Measurements from ENCODE around the gene COL2A1. TPM values are rescaled to one million over a fixed set of nuclear protein-coding genes. Genes with fewer than 3 reads are reported as not detected.

Gene COL2A1
- total RNA-seq, 1 donor from 2014 or later, result 1.9 TPM

GRCh38 chr12:48013287-48013686, 9.0 kb upstream of the COL2A1 start:
- Mint-ChIP-seq H3K4me1 (ENCODE audit: unreplicated experiment) (peaks cover 2% of the 10 kb centered on the region), H3K27me3 (ENCODE audit: unreplicated experiment) (peaks cover 17% of the 10 kb centered on the region), H3K27ac (ENCODE audit: unreplicated experiment) (no peak overlapping the region), H3K9me3 (ENCODE audit: unreplicated experiment) (no peaks in the 10 kb centered on the region), H3K36me3 (ENCODE audit: low read depth, unreplicated experiment) (no peaks in the 10 kb centered on the region), H3K4me3 (ENCODE audit: unreplicated experiment) (no peak overlapping the region)
- TF ChIP-seq CTCF (IDR thresholded peaks at IDR 0.05; ENCODE audit: unreplicated experiment), result no peak
- no peak for DNase-seq (ENCODE audit: low spot score)

DNA sequence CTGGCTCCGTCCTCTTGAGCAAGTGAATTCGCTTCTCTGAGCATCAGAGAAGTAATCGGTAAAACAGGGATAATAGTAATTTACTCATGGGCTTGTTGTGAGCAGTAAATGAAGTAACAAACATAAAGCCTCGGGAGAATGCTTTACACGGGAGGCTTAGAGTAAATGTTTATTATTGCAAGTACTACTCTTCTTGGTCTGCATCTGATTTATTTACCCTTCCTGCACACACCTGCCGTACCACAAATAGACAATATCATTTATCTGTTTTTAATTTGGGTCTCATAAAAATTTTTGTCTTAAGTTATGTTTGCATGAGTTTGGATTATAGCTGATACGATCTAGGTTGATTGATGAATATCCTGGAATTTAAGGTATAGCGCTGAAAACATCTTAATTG, 7.8 kb upstream of the COL2A1 start:
- no peak for DNase-seq (ENCODE audit: low spot score)
- Mint-ChIP-seq H3K4me1 (ENCODE audit: unreplicated experiment) (peaks cover 2% of the 10 kb centered on the region), H3K27ac (ENCODE audit: unreplicated experiment) (no peak overlapping the region), H3K36me3 (ENCODE audit: low read depth, unreplicated experiment) (no peaks in the 10 kb centered on the region), H3K4me3 (ENCODE audit: unreplicated experiment) (no peak overlapping the region), H3K9me3 (ENCODE audit: unreplicated experiment) (no peaks in the 10 kb centered on the region), H3K27me3 (ENCODE audit: unreplicated experiment) (peaks cover 21% of the 10 kb centered on the region)
- no peak for TF ChIP-seq CTCF (IDR thresholded peaks at IDR 0.05; ENCODE audit: unreplicated experiment)

- Mint-ChIP-seq H3K36me3 (ENCODE audit: low read depth, unreplicated experiment) (no peaks in the 10 kb centered on the region), H3K4me3 (ENCODE audit: unreplicated experiment) (no peak overlapping the region), H3K27ac (ENCODE audit: unreplicated experiment) (no peak overlapping the region), H3K27me3 (ENCODE audit: unreplicated experiment) (peaks cover 20% of the 10 kb centered on the region), H3K4me1 (ENCODE audit: unreplicated experiment) (peaks cover 3% of the 10 kb centered on the region), H3K9me3 (ENCODE audit: unreplicated experiment) (no peaks in the 10 kb centered on the region)
- DNase-seq (ENCODE audit: low spot score), result no peak
- no peak for TF ChIP-seq CTCF (IDR thresholded peaks at IDR 0.05; ENCODE audit: unreplicated experiment)
These were observed 6.2 kb upstream of the COL2A1 start for GRCh38 chr12:48010366-48010970.

DNA sequence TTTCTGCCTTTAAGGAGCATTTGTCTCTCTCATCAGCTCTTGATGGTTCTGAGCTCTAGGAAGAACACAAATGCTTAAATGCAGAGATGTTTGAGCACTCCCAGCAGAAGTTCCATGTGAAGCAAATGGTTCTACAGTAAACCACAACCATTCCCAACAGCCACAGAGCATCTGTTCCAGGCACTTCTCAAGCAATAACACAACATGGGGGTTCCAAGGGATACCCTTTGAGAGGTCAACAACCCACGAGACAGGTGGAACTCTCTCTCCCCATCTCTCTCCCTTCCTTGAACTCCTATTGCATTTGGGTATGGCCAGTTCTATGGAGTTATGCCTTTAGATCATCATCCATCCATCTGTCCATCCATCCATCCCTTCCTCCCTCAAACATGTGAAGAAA, 5.2 kb upstream of the COL2A1 start:
- H3K27me3 Mint-ChIP-seq (ENCODE audit: unreplicated experiment), result peaks cover 25% of the 10 kb centered on the region
- peaks cover 5% of the 10 kb centered on the region for H3K4me1 Mint-ChIP-seq (ENCODE audit: unreplicated experiment)
- no peak overlapping the region for H3K4me3 Mint-ChIP-seq (ENCODE audit: unreplicated experiment)
- no peak for TF ChIP-seq CTCF (IDR thresholded peaks at IDR 0.05; ENCODE audit: unreplicated experiment)
- no peak overlapping the region for H3K27ac Mint-ChIP-seq (ENCODE audit: unreplicated experiment)
- H3K36me3 Mint-ChIP-seq (ENCODE audit: low read depth, unreplicated experiment), result no peaks in the 10 kb centered on the region
- DNase-seq (ENCODE audit: low spot score), result no peak
- no peaks in the 10 kb centered on the region for H3K9me3 Mint-ChIP-seq (ENCODE audit: unreplicated experiment)

DNA sequence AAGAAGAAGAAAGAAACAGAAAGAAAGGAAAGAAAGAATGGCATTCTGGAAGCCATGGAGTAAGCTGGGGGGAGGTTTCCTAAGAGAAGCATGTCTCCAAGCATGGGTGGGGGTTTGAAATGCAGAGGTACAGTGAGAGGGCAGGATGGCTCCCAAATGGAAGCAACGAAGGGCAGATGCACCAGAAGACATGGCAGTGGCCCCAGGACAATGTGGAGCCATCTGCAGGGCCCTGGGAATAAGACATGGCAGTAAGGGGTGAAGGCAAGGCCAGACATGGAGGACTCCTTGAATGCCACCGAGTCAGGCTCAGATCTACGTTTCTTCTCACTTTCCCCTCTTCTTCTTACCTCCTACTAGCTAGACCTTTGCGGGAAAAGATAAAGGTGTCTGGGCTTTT, 4.7 kb upstream of the COL2A1 start:
- Mint-ChIP-seq H3K4me3 (ENCODE audit: unreplicated experiment) (no peak overlapping the region), H3K36me3 (ENCODE audit: low read depth, unreplicated experiment) (no peaks in the 10 kb centered on the region), H3K27ac (ENCODE audit: unreplicated experiment) (no peak overlapping the region), H3K27me3 (ENCODE audit: unreplicated experiment) (peaks cover 27% of the 10 kb centered on the region), H3K9me3 (ENCODE audit: unreplicated experiment) (no peaks in the 10 kb centered on the region), H3K4me1 (ENCODE audit: unreplicated experiment) (peaks cover 3% of the 10 kb centered on the region)
- DNase-seq (ENCODE audit: low spot score), result no peak
- no peak for TF ChIP-seq CTCF (IDR thresholded peaks at IDR 0.05; ENCODE audit: unreplicated experiment)

Data from endothelial cell (in vitro differentiated cells).